Hypothalamus (tissue), 51 donors: ENCODE results near the gene ASB13.
A peak's percentile ranks its signal among the peaks of the same experiment; 100 is the strongest.
"Not testable (repeated sequence)": the region's sequence is repeated elsewhere in the genome, so short reads cannot be mapped to it uniquely, and the experiment has no call there.

ENCODE experiments used
- DNase-seq, 51 donors: peaks; one replicate each; lab custom pipeline; 2025; lab: John Stamatoyannopoulos, UW

ASB13 gene

DNA sequence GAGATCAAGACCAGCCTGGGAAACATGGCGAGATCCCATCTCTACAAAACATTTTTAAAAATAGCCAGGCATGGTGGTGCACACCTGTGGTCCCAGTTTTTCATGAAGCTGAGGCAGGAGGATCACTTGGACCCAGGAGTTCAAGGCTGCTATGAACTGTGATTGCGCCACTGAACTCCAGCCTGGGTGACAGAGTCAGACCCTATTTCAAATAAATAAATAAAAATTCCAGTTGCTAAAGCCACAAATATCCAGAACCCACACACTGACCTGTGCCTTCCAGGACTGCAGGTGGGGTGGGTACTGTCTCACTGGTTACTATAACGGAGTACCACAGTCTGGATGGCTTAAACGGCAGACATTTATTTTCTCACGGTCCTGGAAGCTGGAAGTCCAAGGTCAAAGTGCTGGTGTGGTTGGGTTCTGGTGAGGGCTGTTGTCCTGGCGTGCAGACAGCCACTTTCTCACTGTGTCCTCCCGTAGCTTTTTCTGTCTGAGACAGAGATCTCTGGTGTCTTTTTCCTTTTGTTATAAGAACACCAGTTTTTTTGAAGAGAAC is 38.8 kb downstream of the ASB13 start:
- DNase-seq, result no peak

DNA sequence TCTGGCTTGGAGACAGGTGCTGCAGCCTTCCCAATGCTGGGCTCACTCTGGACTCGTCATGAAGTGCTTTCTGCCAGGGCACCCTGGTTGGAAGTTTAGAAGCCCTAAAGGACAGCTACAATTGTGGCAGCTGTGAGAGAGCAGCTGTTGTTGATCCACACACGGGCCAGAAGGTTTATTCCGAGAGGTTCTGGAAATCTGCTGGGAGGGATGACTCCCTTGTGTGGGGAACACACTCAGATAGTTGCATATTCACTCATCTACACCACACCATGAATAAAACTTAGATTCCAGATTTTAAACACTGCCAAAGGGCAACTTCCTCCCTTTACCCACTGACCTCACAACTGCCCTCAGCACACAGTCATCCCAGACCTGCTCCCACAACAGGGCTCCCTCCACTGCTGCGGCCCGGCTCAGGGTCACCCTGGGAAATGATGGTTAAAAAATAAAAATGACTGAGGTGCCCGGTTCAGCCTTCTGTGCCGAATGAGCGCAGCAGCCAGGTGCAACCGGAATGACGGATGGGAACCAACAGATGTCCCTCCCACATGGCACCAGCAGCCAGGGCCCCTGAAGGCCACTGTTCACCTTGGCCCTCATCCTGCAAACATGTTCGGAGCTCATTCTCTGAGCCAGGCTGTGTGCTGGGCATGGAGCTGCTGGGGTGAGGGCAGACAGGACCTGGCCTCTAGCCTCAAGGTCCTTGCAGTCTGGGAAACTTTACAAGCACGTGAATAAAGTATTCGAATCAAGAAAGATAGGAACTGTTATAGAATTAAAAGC is 40.2 kb downstream of the ASB13 start:
- DNase-seq, result no peak

DNA sequence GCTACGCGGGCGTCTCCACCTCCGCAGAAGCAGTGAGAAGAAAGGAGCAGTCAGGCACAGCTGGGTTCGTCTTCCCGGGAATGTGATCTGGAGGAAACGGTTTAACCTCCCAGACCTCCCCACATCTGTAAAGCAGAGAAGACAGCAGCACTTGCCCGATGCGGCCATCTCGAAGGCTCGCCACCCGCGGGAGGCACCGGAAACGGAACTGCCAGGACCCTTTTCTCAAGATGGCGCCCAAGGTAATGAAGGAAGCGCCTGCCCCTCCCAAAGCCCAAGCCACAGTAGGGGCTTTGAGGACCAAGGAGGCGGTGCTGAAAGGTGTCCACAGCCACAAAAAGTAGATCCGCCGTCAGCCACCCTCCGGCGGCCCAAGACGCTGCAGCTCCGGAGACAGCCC is 41.7 kb downstream of the ASB13 start:
- no peak for DNase-seq

DNA sequence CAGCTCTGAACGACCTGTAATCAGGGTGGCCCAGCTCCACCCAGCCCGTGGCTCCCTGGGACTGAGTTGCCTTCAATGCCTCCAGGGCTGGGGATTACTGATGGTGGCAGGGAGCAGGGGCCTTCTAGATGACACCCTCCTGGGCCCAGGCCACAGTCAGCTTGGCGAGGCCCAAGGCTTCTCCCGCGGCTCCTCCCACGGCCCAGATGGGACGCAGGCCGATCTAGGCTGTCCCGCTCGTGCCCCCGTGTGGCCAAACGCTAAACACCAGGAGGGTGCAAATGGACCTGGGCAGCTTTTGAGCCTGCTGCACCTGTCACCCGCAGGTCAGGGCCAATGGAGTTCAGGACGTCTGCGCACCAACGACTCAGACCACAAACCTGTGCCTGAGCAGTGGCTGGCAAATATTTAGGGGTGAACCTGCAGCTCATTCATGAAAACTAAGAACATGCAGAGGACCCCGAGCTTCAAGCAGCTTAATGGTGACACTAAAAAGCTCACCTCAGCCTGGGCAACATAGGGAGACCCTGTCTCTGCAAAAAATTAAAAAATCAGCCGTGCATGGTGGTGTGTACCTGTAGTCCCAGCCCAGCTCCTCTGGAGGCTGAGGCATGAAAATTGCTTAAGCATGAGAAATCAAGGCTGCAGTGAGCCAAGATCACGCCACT is 43.2 kb downstream of the ASB13 start:
- peak in 50 of 51 donors; percentile 10 to 80 (median 52) for DNase-seq

DNA sequence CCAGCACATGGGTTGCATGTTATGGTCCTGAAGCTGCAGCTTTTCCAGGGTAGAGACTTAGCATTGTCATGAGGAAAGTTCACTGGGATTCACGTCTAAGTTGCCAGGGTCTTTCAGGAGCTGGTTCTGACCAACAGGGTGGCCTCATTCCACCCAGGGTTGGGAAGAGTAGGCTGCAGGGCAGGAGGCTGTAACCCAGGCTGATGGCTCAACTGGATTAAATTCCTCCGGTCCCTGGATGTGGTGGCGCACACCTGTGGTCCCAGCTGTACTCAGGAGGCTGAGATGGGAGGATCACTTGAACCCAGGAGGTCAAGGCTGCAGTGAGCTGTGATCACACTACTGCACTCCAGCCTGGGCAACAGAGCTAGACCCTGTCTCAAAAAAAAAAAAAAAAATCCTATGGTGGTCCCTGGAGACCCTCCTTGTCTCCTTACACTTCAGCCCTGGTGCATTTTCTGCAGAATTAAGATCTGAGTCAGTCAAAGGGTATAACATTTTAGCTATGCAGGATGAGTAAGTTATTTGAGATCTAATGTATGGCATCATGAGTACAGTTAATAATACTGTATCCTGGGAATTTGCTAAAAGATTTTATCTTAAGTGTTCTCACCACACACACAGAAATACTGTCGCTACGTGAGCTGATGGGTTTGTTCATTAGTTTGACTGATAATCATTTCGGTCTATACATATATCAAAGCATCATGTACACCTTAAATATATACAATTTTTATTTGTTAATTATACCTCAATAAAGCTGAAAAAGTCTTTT is 44.0 kb downstream of the ASB13 start:
- DNase-seq, result no peak

DNA sequence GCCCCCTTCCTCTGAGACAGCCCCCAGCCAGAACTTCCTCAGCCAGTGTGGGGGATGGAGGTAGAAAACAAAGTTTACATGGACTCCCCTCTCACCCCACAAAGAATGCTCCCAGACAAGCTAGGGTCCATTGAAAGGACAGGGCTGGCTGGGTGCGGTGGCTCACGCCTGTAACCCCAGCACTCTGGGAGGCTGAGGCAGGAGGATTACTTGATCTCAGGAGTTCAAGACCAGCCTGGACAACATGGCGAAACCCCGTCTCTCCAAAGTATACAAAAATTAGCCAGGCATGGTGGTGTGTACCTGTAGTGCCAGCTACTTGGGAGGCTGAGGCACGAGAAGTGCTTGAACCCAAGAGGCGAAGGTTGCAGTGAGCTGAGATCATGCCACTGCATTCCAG is 45.0 kb downstream of the ASB13 start:
- DNase-seq, result not testable (repeated sequence)

DNA sequence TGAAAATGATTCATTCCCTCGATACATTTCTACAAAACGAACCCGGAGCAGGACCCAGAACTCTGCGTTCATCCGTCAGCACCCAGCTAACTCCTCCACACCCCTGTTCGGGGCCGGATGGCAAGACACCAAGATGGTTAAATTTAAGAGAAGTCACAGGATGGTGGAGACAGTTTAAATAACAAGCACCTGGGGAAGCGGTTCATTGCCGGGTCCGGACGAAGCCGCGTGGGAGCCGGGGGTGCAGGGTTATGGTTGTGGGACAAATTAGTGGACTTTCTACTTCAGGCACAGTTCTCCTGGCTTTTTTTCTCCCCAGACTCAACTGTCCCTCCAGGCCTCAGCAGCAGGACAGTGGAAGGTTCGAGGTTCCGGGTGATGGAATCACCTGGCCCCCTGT is 45.4 kb downstream of the ASB13 start:
- DNase-seq, result no peak

DNA sequence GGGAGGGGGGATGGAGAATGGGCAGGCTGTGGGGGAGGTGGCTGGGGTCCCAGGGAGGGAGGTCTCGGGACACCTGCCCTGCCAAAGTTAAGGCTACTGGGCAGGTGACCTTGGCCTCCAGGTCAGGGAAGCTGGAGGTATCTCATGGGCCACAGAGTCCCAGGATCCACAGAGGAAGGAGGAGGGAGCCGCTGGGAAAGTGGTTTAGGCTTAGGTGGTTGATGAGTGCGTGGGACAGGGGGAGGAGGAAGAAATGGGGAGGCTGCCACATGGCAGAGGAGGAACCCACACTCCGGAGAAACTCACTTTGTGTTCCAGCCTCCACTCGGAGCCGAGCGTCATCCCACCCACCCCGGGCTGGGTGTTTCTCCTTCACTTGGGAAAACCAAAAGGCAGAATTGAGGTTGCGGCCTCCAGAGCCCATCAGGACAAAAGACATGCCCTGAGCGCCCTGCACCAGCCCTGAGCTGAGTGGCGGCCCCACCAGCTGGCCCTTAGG is 46.1 kb downstream of the ASB13 start:
- no peak for DNase-seq

DNA sequence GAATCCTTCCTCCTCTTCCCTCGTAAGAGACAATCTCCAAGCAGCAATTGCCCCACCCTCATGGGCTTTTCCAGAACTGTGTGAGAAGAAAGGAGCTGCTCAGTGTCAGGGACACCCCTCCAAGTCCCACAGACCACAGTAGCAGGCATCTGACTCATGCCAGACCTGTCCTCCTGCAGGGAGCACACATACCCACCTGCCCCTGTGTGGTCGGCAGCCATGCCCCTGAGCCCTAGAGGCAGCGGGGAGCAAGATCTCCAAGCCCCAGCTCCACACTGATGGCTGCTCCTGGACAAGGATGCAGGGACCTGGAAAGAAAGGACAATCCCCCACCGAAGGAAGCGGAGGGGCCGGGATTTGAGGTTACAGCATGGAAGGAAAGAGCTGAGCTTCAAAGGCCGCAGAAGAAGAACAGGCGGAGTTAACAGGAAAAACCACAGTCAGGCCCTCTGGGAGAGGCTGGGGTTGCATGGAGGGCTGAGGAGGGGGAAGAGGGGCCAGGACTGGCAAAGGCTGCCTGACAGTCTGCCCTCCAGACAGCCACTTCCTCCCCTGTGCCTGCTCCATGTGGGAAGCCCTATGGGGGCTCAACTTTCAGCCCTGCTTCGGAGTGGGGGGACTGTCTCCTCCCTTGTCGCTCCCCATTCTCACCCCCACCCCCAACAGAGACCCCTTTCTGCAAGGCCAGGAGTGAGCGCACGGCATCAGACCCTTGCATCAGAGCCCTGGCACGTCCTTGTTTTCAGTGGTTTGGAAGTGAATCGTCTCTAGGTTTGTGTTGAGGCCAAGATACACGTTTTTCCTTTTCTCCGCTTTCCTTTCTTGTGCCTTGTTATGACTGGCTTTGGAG is 46.8 kb downstream of the ASB13 start:
- DNase-seq, result no peak

DNA sequence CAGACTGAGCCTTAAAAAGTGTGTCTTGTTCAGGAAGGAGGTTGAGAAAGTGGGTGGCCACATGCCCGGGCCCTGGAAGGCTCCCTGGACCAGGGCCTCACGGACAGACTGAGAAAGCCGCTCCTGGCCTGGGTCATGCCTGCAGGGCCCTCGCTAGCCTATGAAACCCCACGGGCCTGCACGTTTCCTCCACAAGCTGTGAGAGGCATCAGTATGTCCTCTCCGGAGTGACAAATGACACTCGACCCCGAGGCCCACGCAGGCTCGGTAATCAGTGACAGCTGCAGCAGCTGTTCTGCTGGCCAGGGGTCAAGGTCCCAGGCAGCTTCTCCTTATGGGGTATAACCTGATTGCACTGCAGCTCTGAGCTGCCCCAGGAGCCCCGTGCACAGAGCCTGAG is 47.6 kb downstream of the ASB13 start:
- no peak for DNase-seq

DNA sequence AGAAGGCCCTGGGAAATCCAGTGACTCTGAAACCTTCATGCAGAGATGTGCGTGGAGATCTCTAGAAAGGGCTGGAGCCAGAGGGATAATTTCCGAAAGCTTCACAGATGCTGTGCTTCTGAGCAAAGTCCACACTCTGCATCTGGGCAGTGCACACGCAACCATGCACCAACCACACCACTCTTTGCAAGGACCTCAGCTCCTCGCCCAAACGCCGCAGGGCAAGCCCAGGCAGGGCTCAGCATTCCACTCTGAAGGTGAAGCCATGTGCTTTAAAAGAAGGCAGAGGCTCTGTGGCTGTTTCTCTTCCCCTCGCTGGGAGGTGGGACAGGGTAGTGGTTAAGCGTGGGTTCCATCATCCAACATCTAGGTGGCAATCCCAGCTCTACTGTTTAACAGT is 48.4 kb downstream of the ASB13 start:
- no peak for DNase-seq

DNA sequence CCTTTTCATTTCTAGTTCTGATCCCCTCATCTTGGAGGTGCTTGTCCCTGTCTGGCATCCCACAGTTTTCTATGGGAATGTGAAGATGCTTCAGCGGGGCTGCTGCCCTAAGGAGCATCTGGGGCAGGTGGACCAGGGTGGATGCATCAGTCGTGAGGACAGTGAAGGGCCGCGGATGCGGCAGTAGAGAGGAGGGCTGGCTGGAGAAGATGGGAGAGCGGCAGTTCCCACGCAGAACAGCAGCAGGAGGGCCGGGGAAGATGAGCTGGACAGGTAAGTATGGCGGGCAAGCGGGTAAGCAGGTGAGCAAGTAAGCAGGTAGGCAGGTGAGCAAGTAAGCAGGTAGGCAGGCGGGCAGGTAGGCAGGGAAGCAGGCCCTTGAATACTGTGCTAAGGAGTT is 48.9 kb downstream of the ASB13 start:
- DNase-seq, result no peak

DNA sequence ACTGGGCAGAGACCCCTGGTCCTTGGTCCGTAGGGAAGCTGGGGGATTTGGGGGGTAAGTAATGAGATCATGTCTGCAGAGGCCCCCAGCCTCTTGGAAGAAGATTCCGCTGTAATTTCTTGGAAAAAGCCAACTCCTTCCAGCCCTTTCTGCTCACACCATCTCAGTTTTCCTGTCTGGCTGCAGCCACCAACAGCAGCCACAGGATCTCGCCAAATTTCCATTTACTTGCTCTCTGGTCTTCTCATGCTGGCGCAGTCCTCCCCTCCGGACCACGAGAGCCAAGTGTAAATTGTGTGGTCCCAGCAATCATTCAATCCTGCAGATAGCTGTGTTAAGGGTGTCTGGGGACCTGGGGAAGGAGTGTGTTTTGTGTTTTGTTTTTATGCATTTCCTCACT is 49.6 kb downstream of the ASB13 start:
- no peak for DNase-seq

DNA sequence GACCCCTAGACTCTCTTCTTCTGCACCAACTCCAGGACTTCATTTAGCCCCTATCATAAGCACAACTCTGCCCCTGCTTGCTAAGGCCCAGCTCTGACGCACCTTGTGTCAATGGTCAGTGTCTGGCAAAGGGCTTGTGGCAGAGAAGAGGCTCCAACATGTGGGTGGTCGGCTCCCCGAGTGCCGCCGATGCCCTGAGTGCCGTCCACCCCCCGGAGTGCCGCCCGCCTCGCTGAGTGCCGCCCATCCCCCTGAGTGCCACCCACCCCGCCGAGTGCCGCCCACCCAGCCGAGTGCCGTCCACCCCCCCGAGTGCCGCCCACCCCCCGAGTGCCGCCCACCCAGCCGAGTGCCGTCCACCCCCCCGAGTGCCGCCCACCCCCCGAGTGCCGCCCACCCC is 50.3 kb downstream of the ASB13 start:
- no peak for DNase-seq

DNA sequence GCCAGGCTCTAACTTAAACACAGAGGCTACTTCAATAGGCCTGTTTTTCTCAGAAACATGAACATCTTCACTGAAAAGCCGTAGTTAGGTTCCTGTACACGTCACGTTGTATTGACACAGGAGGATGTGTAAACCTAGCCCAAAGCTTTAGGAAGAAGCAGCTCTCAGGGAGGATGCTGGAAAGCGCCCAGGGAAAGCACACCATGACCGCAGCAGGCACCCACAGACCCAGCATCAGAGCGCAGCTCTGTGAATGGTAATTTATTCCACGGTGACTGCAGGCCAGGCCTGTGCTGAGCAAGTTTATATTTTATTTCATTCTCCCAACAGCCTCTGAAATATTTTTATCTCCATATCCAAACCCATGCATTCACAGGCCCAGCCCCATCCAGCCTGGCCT is 51.1 kb downstream of the ASB13 start:
- DNase-seq, result no peak

DNA sequence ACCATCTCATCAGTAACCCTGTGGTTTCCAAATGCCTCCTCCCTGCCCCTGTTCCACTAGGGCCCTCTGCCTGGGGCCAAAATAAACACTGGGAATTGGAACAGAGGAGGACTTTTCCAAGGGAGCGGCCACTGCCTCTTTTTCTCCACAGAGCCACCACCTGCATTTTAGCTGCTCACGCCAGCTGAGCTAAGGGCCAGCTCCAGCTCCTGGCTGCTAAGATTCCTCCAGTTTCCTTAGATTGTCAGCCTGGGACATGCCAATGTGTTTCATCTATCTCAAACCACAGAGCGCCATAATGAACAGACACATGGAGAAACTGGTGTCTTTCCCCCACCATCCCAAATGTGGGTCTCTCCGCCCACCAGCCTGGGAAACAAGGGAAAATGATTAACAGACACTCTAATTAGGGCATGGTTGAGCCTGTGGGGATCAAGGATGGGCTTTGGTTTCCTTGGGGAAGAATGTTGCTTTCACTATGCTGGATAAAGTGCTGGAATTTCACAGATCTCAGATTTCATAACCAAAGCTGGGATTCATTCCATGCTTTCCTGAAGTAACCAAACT is 52.2 kb downstream of the ASB13 start:
- no peak for DNase-seq

DNA sequence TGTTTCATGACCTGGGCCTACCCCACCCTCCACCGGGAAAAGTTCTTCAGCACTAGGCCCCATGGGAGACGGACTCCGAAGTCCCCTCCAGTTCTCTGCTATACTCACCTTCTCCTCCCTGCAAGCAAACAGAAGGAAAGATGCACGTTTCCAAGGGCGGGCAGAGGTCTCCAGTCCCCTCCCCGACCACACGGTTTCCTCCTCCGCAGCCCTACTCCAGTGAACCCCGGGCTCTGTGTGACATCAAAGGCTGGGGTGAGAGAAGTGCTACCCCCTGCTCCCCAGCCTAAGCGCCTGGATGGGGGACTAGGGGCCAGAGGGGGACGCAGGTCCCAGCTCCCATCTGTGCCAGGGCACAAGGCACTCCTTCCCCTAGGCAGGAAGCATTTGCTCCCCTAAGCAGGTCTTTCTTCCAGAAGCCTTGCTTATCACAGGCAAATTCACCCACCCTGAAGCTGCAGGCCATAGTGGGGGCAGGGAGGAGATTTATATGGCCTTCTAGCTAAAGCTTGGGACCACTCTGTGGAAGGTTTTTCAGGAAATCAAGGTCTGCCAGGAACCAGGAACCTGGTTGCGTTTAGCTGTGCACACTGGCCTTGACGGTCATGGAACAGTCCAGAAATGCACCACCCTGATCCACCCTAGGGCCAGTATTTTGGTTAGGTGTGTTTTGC is 52.8 kb downstream of the ASB13 start:
- DNase-seq, result no peak

DNA sequence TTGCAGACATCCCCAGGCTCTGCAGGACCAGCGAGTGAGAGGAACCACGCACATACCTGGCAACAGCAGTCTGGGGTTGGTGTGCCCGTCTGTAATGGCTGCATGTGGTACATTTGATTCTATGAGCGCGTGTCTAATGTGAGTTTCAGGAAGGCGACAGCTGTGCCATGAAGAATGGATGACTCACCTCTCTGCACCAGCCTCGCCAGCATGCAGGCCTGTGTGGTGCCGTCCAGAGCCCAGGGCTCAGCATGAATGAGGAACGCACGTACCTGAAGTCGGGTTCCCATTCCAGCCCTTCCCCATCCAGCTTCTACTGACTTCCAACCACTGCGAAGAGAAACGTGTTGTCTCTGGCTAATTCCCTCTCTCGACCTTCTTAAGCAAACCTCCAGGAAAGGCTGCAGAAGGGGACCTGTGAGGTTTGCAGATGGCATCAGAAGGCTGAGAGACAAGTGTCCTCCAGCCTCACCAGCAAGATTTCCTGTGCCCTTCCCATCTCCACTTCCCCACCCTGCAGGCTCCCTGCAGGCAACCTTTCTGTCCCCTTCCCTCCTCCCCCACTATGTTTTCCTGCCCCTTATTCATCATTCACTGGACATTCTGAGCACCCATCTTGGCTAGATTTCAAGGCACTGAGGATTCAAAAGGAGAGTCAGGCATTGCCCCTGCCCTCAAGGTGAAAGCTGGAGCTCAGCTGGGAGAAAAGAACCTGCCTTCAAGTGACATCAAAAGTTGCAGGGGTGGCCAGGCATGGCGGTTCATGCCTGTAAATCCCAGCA is 54.3 kb downstream of the ASB13 start:
- DNase-seq, result no peak
